Measurements from ENCODE around the gene DMRTC2.

DNA sequence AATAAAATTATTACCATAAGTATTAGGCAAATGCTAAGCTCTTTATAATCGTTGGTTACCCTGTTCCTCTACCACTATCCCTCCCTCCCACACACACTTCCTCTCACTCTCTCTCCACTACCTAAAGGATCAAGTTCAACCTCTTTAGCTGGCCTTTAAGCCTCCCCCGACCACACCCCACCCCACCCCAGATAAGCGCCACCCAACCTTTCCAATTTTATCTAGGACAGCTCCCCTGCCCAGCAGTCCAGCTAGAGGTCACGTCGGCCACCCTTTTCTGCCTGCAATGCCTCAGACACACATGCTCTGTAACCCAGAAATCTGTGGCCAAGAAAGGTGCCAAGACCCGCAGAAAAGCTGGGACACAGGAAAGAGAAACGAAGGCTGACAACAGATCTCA is 1.5 kb upstream of the DMRTC2 start:
- TF ChIP-seq MEIS2 (CRISPR knock-in tag; IDR thresholded peaks at IDR 0.05) (no peak), POLR2A (IDR thresholded peaks at IDR 0.05; ENCODE audit: insufficient read depth in 1 of 2, low read depth in 2 of 2, low read length in 2 of 2) (no peak), ZFP36L2 (CRISPR knock-in tag; IDR thresholded peaks at IDR 0.05) (no peak), ETV6 (CRISPR knock-in tag; conservative IDR thresholded peaks at IDR 0.05) (no peak)
